ENCODE results near the gene ANO2.

Gene ANO2

DNA sequence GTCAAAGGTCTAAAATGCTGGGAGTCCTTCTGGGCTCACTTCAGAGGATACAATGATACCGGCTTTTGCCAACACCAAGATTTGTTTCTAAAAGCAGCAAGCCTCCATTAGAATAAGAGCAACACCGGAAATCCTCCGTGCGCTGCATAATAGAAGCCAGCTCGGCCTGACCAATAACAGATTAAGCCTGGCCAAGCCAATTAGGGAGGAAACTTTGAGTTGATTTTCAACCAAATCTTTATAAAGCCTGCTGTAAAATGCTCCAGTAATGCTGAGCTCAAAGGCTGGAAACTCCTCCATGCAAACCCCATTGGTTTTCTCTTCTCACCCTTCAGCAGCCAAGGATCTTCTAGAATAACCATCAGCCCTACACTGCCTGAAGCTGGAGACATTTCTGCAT, 363.0 kb downstream of the ANO2 start:
- no peak for DNase-seq (ENCODE audit: low read depth, low spot score)

DNA sequence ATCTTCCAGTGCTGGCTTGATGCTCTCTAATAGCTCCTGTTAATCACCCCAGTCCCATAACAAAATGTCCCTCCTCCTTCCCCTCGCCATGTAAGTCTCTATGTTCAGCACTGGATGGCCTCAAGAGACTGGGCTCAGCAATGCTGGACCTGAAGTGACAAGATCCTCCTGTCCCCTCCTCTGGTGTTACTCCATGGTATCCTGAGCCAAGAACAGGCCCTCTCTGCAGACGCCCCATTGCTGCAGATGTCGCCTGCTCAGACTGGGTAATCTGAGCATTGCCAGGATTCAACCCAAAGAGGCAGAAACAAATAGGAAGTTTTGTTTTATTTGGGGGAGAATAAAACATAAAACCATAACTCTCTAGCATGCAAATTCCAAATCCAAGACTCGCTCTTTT, 363.4 kb downstream of the ANO2 start:
- DNase-seq (ENCODE audit: low read depth, low spot score) = no peak

DNA sequence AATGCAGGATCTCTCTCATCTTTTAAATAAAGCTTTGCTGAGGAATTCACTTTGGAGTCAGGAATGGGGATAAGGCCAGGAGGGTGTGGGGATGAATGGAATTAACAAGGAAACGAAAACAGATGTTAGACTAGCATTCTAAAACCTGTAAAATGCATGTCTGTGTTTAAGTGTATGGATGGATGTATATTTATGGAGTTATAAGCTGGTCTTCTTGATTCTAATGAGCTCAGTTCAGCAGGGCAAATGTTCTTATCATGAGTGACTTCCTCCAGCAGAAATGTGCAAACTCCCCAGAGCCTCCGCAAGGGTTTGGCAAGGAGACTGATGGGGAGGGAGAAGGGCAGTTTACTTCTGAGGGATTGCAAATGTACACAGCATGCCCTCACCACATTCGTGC, 364.0 kb downstream of the ANO2 start:
- DNase-seq (ENCODE audit: low read depth, low spot score) = no peak

DNA sequence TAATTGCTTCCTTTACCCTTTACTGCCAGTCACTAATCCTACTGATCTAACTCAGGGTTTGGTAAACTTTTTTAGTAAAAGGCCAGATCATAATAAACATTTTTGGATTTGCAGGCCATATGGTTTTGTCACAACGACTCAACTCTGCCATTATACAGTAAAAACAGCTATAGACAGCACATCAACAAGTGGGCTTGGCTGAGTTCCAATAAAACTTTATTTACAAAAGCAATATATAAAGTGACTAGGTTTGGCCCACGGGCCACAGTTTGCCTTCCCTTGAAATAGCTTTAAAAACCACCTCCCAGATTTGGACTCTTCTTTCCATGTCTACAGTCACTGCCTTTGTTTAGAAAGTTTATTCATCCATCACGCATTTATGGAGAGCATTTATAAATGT, 366.3 kb downstream of the ANO2 start:
- DNase-seq (ENCODE audit: low read depth, low spot score) = no peak

DNA sequence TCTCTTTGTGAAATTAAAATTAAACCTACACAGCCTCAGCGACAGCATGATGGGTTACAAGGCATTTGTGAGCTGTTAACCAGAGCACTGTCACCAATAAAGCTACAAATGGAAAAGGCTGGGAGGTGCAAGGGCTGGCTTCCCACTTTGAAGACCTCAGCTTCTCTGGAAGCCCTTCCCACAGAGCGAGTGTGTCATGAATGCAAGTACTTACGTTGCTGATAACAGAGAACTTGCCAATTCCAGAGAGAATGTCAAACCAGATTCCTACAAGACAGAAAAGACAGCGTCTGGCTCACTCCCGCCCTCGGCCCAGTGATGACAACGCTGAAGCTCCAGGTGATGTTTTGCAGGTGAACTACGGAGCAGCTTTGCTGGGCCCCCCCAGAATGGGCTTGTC, 367.3 kb downstream of the ANO2 start:
- DNase-seq (ENCODE audit: low read depth, low spot score) = no peak

DNA sequence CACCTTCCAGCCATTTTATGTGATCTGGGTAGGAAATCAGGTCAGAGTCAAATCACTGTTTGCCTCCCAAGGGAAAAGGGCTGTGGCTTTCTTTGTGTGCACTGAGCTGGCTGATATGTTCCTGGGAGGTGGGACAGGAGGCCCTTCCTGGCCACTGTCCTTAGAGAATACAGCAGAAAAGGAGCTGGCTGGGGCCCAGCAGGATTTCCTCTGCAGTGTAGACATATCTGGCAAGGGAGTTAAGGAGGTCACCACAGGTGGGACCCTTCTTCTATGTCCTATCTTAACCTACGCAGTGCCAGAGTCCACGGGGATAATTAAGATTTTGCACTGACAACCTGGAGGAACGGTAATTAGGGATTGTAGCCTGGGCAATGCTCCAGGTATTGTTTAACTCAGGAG, 367.8 kb downstream of the ANO2 start:
- no peak for DNase-seq (ENCODE audit: low read depth, low spot score)

DNA sequence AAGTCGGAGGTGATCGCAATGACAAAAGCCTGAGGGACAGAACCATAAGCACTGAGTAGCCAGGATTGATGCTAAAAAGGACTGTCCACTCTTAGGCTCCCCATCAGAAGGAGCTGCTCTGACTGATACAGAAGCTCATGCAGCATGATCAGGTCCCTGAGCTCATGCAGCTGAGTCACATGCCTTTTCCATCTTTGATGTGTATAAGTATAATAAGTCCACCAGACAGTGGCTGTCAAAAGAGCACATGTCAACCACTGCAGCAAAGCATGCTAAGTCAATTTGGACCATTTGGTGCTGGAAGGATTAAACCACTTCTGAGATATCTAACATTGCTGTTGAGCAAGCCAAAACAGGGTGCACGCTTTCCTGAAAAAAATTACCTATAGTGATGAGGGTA, 369.1 kb downstream of the ANO2 start:
- no peak for DNase-seq (ENCODE audit: low read depth, low spot score)

DNA sequence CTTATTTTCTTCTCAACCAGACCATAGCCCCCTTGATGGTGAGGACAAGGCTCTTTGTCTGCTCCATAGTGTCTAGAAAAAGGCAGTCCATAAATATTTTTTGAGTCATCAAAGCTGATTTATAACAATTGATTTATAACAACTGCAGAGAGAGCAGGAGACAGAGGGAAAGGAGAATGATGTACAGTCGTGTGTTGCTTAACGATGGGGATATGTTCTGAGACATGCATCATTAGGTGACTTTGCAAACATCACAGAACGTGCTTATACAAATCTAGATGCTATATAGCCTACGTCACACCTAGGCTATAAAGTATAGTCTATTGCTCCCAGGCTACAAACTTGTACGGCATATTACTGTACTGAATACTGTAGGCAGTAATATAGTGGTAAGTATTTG, 369.8 kb downstream of the ANO2 start:
- no peak for DNase-seq (ENCODE audit: low read depth, low spot score)

DNA sequence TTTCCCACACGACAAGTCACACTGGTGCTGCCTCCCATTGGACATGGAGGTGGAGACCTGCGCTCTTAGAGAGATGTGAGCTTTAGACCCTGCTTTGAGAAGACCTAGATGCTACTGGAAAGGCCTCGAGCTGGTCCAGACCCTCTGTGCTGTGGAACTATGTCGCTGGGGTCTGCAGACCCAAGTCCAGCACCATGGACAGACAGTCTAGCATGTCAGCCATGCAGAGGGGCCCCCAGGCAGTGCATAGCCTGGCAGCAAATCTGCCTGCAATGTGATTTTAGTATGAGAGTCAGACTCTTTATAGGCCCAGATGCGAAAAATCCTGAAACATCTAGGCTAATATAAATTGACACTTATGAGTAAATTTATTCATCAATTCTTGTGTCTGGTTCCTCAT, 371.7 kb downstream of the ANO2 start:
- DNase-seq (ENCODE audit: low read depth, low spot score) = no peak

DNA sequence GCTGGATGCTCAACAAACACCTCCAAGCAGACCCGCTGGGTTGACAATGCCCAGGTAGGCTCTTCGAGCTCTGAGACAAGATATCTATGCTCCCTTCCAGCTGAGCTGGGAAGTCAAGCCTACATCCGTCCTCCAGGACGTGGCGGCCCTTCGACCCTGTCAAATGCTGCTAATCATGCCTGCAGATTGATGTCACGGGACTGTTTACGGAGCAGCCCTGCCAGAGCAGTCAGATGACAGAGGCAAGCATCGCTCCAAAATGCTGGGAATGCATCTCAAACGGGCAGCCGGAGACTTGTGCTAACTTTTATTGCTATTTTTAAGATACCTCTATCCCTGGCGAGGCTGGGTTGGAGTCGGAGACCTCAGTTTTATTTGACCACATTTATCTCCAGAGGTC, 373.9 kb downstream of the ANO2 start:
- no peak for DNase-seq (ENCODE audit: low read depth, low spot score)

DNA sequence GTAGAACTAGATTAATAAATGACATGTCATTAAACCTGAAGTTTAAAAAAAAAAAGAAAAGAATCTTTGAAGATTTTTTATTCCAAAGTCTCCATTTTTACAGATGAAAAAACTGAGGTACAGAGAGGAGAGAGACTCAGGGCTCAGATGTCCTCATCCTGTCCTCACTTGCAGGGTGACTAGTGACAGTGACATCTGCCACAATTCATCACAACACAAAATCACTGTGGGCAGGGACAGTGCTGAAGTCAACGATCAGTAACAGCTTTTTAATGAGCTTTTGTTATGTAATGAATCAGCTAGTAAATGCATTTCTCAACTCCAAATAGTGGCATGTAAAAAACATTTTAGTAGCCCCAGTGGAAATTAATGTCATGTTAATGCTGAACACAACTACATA, 374.6 kb downstream of the ANO2 start:
- DNase-seq (ENCODE audit: low read depth, low spot score) = no peak

DNA sequence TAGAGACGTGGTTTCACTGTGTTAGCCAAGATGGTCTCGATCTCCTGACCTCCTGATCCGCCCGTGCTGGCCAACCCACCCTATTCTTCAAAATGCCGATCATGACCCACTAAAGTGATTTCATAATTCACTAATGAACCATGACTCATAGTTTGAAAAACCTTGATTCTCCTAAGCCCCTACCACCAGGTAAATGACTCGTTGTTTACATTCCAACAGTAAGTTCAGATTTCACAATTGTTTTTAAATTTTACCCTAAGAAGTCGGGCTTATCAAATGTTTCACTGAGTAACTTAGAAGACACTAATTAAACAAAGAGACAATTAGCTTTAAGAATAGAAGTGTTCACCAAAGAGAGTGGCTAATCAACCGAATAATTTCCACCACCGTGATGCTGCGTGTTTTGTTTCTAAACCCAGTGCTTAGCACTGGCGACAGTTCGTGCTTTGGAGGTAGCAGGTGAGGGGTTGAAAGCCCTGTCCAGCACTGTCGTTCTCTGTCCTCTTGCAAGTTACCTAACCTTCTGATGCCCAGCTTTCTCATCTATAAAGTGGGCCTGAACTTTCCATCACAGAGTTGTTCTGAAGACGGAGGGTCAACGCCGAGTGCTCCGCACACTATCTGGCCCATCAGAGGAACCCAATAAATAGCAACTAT, 376.6 kb downstream of the ANO2 start:
- no peak for DNase-seq (ENCODE audit: low read depth, low spot score)

DNA sequence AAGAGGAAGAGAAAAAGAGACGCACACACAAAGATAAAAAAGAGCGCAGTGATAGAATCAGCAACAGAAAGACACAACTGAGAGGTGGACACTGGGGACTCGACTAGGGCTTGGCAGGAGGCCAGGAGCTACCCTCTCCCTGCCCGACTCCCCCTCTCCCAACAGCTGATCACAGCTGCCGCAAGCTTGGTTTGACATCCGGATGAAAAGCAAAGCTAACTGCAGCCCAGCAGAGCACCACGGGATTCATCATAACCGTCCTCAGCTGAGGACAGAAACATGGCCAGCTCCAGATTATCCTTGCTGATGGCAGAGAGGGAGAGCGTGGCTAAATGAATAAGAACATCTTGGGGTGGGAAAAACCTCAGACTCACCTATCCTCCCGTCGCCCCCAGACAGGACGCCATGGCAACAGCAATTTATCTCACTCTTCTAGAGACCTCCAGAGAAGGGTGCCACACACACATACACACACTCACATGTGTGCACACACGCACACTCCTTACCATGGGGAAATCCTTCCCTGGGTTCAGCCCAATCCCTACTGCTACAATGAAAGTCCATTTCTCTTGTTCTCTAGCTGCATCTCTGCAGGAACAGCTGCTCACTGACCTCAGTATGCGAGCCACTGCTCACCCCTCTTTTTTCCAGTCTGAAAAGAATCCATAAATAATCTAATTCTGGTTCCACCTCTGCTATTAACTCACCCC, 377.9 kb downstream of the ANO2 start:
- DNase-seq (ENCODE audit: low read depth, low spot score) = no peak

DNA sequence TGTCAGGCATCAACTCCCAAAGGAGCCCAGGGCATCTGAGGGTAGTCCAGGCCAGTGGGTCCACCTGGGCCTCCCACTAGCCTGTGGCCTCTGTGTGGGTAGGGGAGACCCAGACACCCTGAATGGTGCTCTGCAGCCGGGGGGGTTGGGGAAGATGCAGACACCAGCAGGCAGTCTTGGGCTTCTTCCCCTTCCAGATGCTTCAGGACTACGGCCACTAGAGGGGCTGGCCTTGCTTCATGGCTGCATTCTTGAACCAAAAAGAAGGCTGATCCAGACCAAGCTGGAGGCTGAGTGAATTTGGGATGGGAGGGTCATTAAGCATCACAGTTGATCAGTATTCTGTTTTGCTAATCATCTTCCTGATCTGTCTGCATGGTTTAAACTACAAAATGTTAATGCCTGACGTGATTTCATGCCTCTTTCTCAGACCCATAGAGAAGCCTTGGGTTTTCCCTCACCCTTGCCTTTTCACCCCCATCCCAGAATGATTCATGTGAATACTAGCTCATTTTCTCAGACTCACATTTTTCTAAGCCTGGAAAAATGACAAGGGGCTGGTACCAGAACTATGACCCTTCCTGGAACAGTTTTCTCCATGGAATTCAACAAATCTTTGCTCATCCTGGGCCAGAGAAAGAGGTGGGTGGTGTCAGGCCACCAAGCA, 379.0 kb downstream of the ANO2 start:
- DNase-seq (ENCODE audit: low read depth, low spot score) = no peak

DNA sequence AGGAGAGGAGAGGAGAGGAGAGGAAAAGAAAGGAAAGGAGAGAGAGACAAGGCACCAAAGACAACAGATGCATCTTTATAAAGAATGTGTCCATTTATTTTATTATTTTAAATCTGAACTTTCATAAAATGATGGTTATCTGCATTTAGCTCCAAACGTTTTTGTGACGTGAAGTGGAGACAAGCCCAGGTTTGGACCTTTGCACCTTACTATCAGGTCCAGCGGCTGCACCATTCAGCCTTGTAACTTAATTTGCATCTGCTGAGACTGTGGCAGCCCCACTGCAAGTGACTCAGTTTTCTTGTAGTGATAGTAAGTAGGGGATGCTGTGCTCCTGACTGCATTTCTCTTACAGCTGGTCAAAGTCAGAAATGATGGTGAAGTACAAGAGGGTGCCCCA, 382.5 kb downstream of the ANO2 start:
- no peak for DNase-seq (ENCODE audit: low read depth, low spot score)

DNA sequence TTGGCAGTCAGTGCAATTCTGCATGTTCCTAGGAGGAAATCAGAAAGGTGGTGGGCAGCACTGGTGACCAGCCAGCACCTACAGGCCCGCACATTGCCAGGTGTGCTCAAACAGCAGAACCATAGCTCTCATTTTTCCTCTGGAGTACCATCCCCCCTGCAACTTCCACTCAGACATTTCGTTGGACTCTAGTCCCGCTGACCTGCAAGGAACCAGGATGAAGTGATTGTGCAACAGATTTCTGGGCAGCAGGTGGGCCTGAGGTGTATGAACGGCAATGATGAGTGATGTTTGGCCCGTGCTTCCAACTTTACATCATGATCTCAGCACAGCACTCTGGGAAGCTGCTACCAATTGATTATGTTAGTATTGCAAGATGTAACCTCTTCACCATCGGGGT, 383.2 kb downstream of the ANO2 start:
- no peak for DNase-seq (ENCODE audit: low read depth, low spot score)

DNA sequence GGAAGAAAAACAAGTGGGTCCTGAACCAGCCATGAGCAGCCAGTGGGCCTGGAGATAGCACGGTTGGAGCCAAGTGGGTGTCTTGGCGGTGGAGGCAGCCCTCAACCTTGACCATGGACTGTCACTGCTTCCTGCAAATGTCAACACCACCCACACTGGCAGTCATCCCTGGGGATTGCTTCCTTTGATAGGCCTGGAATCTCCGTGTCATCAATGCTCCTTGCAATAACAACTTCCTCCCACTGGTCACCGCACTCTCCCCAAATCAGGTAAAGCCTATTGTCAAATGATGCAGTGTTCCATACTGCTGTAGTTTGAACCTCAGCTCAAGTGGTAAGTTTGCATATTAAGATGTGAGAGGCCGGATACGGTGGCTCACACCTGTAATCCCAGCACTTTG, 384.0 kb downstream of the ANO2 start:
- DNase-seq (ENCODE audit: low read depth, low spot score) = no peak

DNA sequence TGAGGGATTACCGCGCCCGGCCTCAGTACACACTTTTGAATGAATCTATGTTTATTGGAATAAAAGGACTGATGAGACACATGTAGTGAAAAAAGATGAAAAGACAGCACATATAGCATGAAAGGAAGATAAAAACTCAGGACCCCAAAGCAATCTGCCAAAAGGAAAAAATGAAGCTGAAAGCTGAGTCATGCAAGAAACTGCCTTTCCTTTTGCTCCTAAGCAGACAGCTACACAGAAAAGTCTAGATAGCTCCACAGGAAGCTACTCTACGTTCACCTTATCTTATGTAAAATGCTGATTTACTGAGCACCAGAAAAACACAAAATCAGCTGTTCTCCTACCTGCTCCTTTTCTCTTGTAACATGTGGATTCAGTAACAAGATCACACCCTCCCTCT, 384.8 kb downstream of the ANO2 start:
- DNase-seq (ENCODE audit: low read depth, low spot score) = no peak

DNA sequence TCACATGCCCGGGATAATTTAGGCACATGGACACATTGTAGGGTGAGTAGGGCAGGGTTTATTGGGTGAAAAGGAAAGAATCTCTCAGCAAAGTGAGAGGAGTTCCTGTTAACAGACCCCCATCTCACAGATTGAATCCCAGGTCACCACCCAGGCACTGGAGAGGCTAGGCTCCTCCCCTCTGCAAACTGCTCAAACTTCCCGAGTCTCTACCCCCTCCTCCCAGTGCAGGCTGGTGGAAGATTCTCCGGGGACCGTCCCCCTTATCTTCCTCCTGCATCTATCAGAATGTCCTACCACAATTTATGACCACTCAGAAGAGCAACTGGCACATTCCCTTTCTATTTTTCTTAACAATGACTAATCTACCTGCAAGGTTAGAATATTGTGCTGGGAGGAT, 387.2 kb downstream of the ANO2 start:
- DNase-seq (ENCODE audit: low read depth, low spot score) = no peak

DNA sequence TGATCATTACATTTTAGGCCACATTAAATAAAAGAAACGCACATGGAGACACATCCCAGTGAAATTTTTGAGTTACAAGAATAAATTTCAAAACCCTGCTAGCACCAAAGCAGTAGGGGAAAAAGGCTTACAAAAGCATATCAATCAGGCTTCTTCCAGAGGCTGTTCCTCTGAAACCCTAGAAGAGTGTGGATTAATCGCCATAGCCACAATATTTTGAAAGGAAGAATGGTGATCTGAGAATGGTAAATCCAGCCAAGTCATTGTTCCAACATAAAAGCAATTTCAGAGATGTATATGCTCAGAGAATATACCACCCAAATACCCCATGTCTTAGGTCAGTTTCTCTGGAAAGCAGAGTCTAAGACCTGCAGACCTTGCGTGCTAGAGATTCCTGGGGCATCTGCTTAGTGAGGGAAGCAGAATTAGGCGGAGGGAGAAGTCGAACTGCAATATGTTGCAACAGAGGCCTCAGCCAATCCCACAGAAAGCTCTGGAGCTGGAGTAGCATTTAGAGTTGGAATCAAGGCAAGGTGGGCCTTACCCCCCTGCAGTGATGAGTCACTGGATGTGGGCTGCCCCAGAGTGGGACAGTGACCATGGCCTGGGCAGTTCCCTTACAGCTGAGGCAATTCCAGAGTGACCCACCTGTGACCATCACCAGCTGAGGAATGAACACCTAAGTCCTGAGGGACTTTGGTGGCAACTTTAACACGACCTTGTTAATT, 387.9 kb downstream of the ANO2 start:
- no peak for DNase-seq (ENCODE audit: low read depth, low spot score)

DNA sequence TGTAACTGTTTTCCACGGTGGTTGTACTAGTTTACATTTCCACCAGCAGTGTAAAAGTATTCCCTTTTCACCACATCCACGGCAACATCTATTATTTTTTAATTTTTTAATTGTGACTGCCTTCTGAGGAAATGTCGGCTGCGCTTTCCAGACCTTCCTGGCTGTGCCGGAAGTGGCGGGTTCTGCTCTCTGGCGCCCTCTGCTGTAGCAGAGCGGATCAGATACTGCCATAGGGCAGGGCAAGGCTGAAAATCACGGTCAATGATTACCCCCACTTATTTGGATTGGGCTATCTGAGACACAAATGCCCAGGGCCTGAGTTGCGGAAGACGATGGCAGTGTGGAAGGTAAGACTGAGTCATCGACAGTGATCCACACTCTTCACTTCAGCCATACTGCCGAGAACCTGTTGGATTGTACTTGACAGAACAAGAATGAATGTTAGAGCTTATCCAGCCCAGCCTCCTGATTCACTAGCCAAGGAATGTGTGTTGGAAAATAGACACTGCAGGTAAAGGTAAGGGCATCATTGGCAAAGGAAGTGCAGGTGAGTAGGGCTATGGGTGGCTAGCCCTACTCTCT, 388.9 kb downstream of the ANO2 start:
- DNase-seq (ENCODE audit: low read depth, low spot score) = no peak

DNA sequence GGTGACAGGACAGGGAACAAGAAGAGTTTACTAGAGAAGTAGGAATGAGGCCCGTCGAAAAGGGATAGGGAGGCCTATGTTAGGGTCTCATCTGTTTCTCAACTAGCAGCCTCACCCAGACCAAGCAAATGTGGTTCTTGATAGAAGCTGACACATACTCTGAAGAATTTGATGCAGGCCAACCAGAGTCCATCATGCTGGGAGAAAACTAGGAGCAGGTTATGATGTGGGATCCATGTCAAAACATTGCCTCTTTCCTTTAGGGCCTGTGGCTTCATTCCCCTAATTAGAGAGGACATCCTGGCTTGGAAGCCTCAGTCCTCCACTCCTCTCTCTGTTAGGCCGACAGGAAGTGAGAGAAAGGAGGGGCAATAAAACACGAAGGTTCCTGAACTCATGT, 390.3 kb downstream of the ANO2 start:
- DNase-seq (ENCODE audit: low read depth, low spot score) = no peak
